ENCODE results near the gene AHCYL2.
A peak's percentile ranks its signal among the peaks of the same experiment; 100 is the strongest.
"Not testable (repeated sequence)": the region's sequence is repeated elsewhere in the genome, so short reads cannot be mapped to it uniquely, and the experiment has no call there.

AHCYL2 gene

DNA sequence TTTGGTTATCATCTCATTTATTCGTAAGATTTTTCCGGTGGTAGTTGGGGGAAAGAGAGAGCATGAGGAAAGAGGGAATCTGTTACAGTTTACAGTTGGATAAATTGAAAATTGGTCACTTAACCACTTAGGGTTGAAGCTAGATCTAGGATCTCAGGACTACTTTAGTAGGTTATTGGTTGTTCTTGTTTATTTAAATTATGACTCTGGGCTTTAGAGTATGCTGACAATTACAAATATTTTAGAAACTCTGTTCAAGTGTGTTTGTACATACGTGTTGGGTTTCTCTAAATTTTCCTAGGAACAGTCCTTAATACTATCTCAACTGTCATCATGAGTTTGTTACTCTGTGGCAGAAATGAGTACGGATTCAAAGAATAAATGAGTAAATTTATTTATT, 160.8 kb downstream of the AHCYL2 start:
- no peak for DNase-seq

GRCh38 chr7:129386506-129386905, 161.7 kb downstream of the AHCYL2 start:
- DNase-seq: no peak

GRCh38 chr7:129387537-129387936, 162.7 kb downstream of the AHCYL2 start:
- DNase-seq: no peak

GRCh38 chr7:129388333-129389098, 163.7 kb downstream of the AHCYL2 start:
- DNase-seq: no peak

DNA sequence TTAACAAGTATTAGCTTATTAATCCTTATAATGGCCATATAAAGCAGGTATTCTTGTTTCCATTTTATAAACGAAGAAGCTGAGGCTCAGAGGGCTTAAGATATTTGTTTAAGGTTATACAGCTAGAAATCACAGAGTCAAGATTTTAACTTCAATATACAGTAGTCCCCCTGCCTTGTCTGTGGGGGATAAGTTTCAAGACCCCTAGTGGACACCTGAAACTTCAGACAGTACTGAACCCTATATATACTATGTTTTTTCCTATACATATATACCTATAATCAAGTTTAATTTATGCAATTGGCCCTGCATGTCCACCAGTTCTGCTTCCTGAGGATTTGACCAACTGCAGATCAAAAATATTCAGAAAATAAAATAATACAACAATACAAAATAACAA, 165.0 kb downstream of the AHCYL2 start:
- DNase-seq: no peak

- no peak for DNase-seq
These were observed 165.5 kb downstream of the AHCYL2 start for GRCh38 chr7:129390314-129390713.

GRCh38 chr7:129391546-129392171, 166.8 kb downstream of the AHCYL2 start:
- no peak for DNase-seq

GRCh38 chr7:129393255-129393654, 168.4 kb downstream of the AHCYL2 start:
- no peak for DNase-seq

- DNase-seq: no peak
These were observed 169.3 kb downstream of the AHCYL2 start for GRCh38 chr7:129394101-129394500.

DNA sequence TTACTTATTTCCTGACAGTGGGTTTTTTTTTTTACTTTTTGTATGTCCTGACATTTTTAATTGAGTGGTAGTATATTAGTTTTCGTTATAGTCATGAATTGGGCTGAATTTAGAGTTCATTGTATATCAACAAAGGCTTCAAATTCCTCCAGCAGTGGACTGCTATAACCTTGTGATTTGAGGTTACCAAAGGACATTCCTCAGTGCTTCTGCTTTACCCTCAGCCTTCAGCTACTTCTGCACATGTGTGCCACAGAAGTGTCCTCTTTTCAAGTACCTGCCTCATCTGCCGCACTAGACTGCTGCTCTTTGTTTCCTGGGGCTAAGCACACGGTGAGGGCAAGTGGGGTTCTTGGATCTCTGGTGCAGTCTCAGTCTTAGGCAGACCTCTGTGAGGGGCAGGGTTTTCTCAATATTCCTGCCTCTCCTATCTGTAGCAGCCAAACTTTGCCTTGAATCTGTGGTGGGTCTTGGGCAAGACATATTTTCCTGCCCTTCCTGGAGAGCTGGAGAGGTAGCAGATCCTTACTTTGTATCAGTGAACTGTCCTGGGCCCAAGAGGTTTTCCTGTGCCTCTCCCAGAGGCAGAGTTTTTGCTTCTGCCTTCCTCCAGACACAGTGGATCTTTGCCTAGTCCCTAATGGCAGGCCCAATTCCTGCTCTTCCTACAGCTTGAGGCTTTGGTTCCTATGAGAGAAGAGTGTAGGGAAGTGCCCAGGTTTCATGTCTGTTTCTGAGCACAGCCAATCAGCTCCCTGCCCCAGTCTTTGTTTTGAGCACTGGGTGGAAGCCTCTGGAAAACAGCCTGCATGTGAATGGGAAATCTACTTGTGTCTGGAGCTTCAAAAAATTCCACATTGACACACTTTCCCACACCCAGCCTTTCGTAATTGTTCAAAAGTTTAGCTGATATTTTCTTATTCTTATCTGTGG, 170.4 kb downstream of the AHCYL2 start:
- no peak for DNase-seq

GRCh38 chr7:129401228-129401966, 176.6 kb downstream of the AHCYL2 start:
- DNase-seq: peak; percentile 31

- no peak for DNase-seq
These were observed 177.4 kb downstream of the AHCYL2 start for GRCh38 chr7:129401967-129402860.

DNA sequence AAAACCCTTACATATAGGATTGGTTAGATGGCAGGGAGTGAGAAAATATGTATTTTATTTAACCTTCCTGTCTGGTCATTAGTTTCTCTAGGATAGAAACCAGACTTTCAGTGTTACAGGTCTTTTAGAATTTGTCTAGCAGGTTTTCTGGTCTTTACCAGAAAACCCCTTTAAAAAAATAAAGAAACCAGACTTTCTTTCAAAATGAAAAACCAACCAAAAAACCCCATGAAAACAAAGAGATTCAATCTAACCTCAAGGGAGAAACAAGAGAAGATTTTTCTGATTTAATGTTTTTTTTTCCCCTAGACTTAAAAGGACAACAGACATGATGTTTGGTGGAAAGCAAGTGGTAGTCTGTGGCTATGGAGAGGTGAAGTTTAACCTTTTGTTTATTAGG, 180.7 kb downstream of the AHCYL2 start:
- DNase-seq: no peak

GRCh38 chr7:129410238-129410637, 185.4 kb downstream of the AHCYL2 start:
- DNase-seq: not testable (repeated sequence)

- DNase-seq: no peak
These were observed 187.7 kb downstream of the AHCYL2 start for GRCh38 chr7:129412501-129412900.

- no peak for DNase-seq
These were observed 192.2 kb downstream of the AHCYL2 start for GRCh38 chr7:129417073-129417472.

GRCh38 chr7:129421717-129422250, 197.0 kb downstream of the AHCYL2 start:
- DNase-seq: no peak

DNA sequence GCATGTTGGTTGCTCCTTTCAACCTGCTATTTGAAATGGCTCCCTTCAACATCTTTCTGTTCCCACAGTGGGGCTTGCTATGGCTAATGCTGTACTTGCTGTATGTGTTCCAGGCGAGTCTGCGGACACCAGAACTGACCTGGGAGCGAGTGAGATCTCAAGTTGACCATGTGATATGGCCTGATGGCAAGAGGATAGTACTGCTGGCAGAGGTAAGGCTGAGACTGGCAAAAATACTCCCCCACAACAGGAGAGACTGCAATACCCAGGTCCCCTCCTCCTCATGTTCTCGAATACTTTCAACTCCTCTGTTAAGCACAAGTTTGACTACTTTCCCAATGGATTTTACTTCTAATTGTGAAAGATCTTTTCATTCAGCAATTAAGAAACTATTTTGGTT, 197.9 kb downstream of the AHCYL2 start:
- DNase-seq: no peak

GRCh38 chr7:129423700-129424410, 199.0 kb downstream of the AHCYL2 start:
- no peak for DNase-seq

GRCh38 chr7:129426482-129426881, 201.7 kb downstream of the AHCYL2 start:
- DNase-seq: no peak

All from fibroblast of skin of scalp (primary cell).